HG03064 (cell line): ENCODE results near the gene SLC6A11.

Experiments
- ATAC-seq: cut with Tn5 transposase; IDR thresholded peaks from one replicate; pipeline ENCODE4 v1.9.1; 2021; ENCODE audit warnings: low read depth; ENCODE audit not compliant: unreplicated experiment

SLC6A11 gene

DNA sequence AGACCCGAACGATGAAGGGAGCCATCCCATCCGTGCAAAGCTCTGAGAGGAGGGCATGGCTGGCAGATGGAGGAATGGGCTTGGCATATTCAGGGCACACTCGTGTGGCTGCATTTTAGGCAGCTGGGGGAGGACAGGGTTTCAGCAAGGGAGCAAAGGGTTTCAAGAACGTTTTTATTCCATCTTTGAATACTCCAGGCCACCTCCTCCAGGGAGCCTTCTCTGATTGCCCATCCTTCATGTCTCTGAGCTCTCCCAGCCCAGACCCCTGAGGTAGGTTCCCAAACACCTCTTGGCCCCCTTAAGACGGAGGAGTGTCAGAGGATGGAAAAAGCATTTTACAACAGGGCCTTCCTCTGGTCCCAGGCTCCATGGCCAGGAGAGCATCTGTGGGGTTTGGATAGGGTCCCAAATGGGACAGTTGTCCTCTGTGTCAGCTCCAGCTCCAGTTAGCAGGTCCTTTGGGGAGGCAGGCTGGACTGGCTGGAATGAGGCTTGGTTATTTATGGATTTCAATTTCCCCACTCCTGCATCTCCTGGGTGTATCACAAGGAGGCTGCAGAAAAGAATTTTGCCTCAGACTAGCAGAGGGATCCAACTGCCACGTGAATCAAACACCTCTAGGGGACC lies 158.8 kb downstream of the SLC6A11 start:
- ATAC-seq = no peak

DNA sequence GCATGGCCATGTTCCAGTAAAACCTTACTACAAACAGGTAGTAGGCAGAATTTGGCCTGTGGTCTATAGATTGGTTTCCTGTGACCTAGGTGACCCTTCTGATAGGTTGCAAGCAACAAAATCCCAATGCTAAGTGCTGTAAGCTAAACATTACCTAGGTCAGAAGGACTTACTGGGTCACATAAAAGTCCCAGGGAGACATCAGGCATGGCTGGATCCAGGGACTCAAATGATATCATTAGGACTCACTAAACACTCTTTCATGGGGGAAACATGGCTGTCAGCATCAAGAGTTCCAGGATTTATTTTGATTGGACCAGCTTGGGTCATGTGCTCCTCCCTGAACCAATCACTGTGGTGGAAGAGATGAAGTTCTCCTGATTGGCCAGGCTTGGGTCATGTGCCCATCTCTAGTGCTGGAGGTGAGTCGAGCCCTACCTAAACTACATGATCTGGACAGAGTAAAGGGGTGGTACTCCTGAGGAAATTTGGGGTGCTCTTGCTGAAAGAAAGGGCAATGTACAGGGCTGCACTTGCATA lies 159.7 kb downstream of the SLC6A11 start:
- no peak for ATAC-seq

DNA sequence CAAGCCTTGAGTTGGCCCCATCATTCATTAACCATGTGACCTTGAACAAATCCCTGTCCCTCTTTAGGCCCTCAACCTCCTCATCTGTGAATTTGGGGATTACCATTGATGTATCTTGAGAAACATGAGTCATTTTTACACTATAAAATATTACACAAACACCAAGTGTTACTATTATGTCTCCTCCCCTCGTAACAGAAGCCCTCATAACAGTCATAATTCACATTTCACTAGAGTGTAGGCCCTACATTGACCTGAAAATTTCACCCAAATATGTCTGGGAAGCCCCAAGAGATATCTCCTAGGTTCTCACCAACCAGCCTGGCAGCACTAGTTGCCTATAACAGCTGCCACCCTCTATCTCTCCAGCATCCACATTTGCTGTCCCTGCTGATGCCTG lies 160.7 kb downstream of the SLC6A11 start:
- no peak for ATAC-seq

DNA sequence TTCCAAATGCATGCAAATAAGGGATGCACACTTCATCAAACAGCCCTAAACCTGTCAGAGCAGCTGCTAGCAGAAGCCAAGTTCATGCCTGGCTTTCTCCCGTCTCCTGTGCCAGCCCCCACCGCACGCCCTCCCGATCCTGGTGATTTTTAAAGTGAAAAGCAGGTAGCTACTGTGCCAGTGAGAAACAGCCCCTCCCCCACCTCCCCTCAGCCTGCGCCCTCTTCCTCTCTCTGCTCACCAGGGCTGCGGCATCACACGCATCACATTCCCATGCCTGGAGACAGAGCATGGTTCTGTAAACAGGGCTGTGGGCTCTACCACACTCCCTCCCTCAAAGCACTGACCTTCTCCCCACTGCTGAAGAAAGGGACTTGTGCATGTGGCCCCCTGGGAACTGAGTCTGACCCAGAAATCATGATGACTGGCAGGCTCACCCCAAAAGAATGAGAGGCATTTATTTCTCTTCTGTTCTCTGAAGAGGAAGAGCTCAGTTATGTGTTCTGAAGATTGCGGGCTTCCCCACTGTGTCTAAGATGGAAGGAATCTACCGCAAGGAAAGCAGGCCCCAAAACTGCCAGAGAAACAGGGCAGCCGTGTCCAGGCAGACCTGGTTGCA lies 162.0 kb downstream of the SLC6A11 start:
- ATAC-seq = no peak

DNA sequence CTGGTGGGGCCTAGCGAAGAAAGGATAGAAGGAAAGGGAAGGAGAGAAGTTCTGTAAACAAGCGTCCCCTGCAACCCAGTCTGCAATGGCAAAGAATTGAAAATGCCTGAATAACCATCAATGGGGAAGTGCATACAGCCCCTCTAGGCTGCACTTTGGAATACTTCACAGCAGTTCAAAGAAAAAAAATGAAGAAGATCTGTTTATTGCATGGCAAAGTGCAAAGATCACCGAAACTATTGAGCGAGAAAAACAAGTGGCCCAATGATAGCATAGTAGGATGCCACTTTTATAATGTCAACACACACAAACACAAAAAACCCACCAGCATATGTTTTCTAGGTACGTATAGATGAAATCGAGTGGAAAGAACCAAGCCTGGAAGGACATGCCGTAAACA lies 162.9 kb downstream of the SLC6A11 start:
- ATAC-seq = no peak

DNA sequence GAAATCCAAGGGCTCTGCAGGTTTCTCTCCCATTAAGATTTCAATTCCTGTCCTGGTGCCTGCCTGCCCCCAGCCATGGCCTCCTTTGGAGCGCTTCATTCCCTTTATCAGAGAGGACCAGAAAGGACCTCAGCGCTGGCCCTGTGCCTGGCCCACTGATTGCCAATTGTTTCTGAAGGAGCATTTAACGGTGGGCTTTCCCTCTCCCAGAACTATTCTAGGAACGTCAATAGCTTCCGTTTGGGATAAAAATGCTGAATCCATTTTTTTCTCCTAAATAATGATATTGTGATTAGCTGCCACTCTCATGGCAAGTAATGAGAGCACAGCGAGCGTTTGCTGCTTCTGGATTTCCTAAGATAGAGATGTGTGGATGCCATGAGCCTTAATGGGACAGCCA lies 164.3 kb downstream of the SLC6A11 start:
- ATAC-seq = no peak

DNA sequence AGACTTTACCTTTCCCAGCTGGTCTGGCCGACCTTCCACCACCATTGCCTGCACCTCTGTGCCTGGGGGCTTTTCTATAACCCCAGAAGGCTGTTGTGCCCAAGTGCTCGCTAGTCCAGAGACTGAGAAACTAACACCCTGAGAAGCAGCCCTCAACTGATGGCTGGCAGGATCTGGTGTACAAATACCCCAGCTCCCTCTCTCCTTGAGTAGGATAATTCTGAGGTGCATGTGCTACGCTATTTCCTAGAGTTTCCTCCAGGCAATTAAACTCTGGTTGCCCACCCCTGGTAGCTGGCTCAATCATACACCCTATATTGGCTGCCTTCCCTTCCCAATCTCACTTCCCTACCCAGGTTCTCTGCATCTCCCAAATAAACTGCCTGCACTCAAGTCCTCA lies 165.0 kb downstream of the SLC6A11 start:
- ATAC-seq = no peak

DNA sequence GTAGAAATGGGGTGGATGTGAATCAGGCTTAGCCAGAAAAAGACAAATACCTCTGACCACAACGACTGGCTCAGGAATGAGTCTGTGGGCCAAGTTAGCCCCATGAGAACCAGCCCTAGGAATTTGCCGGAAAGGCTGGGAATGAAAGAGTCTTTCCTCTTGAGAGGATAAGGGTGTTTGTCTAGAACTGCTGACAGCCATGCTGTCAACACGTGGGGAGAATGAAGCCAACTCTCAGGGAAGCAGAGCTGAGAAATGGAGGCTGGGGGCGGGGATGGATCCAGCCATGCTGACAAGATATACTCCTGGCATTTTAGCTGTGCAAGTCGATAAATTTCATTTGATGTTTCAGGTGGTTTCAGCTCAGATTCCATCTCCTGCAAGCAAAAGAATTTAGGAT lies 165.9 kb downstream of the SLC6A11 start:
- no peak for ATAC-seq

DNA sequence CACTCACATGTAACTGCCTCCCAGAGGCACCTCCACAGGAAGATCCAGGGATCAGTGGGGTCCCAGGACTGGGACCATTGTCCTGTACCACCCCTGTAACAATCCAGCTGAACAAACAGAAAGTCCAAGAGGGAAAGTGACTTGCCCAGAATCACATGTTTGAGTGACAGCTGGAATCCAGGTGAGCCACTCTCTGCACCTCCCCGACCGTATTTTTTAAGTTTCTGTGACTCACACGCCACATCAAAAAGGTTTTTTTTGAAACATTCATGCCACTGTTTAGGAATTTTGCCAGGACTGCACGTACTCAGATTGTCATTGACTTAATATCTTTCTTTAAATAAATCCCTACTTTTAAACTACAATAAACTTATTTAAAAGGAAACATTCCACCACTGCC lies 166.8 kb downstream of the SLC6A11 start:
- ATAC-seq = no peak

DNA sequence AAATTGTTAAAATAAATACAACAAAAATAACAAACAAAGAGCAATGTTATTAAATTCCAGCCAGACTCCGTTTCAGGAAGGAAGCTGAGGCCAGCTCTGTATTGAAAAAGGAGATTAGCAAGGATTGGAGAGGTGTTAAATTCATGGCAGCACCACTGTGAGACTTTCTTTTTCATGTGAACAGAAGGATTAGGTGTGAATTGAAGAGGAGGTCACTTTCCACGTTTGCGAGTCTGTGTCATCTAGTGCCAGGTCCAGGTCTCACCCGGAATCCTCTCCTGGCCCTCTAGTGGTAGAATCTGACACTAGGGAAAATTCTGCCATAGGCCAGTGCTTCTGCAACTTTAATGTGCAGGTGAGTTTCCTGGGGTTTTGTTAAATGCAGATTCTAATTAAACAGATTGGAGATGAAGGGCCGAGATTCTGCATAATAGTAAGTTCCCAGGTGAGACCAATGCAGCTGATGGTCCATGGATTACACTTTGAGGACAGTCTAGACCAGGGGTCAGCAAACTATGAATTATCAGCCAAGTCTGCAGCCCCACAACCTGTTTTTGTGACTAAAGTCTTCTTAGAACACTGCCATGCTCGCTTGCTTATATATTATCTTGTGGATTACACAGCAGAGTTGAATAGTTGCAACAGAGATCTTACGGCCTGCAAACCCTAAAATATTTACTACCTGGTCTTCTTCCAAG lies 167.3 kb downstream of the SLC6A11 start:
- ATAC-seq = no peak

DNA sequence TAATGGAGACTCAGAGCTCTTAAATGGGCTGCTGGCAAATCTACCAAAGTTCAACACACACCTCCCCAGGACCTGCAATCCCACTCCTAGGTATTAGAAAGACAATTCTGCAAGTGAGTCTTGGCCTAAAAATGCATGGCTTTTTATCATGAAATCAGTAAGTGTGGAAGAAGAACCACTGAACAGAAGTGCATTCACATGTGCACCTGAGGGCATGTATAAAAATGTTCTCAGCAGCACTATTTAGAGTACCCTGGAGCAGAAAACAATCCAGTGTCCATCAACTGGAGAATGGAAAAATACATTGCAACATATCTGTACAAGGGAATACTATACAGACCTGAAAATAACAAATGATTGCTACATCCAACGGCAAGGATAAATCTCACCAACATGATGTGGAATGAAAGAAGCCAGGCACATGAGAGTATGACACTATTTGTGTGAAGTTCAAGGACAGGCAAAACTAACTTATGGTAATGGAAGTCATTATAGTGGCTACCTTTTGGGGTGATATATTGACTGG lies 168.4 kb downstream of the SLC6A11 start:
- ATAC-seq = no peak

DNA sequence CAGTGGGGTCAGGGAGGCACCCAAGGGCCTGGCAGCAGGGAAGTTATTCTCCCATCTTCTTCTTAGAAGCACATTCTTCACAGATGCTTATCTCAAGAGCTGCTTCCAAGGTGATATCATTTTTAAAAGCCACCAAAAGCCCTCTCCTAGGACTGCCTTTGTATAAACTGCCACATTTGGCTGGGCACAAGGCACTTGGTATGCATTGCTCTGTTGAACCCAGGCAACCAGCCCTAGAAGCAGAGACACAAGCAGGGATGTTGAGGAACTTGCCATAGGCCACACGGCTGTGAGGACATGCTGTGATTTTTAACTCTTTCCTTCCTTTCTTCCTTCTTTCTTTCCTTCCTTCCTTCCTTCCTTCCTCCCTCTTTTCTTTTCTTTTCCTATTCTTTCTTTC lies 169.2 kb downstream of the SLC6A11 start:
- ATAC-seq = no peak

DNA sequence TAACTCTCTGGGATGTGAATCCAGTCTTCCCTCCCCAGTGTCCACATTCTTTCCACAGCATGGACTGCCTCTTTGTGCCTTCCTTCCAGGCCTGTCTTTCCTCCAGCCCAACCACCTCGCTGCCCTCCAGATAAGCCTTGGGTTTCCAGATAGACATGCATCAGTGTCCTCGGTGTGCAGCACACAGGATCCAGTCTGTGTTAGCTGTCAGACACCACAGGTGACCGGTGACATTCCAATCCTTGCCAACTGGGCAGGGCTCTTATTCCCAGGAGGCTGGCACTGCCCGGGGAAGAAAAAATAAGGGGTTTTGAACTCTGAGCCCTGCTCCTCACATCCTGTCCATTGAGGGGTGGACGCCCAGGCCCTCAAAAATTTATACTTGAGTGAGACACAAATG lies 170.6 kb downstream of the SLC6A11 start:
- ATAC-seq = no peak

DNA sequence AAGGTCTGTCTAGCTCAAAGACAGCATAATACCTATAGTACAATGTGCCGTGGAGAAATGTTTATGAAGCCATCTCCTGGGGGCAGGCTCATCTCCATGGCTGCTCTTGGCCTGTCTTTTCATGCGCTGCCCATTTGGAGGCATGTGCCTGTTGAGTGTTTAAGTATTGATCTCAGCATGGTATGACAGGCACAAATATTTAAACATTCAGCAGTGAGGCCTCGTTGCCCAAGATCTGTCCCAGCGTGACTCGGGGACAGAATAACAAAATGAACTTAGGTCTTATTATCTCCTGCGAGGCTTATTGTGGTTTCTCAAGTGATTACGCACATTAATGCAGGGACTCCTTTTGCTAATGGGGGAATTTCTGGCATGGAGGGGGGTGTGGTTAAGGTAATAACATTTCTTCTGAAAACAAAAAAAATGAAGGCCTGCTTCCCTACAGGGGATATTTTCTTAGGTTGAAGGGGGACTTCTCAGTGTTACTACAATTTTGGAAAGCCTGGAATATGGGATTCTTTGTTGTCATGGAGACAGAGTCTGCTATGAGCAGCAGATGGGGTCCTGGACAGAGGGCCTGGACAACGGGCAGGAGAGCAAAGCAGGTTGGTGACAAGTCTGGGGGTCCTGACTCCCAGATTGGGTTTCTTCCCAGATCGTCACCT lies 172.1 kb downstream of the SLC6A11 start:
- ATAC-seq = no peak

DNA sequence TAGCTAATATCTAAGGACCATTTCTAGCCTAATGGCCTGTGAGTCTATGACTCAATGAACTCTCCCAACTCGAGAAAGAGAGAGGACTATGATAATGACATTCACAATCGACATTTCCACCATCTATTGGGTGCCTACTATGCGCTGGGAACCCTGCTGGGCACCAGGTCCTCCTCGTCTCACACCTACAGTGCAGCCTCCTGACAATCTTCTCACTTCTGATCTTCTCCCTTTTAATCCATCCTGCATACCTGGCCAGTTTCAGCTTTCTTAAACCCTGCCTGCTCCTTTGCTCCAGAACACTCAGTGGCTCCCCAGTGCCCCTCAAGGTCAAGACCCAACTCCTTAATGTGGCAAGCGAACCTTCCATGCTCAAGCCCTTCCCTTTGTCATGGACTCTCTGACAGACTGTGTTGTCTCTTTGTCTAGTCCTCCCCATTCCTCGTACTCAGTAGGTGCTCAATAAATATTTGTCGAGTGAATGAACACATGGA lies 173.0 kb downstream of the SLC6A11 start:
- ATAC-seq = no peak
